Esophagus (tissue), 2 donors: ENCODE measurements around the gene UNC80. TPM values are rescaled to one million over a fixed set of nuclear protein-coding genes. Genes with fewer than 3 reads are reported as not detected.
A peak's percentile ranks its signal among the peaks of the same experiment; 100 is the strongest.

Experiments
- H3K27ac ChIP-seq, 2 donors: one replicate each; pipeline ENCODE4 v1.5.1; 2013; ENCODE audit warnings: low read depth in 2 of 2, mild to moderate bottlenecking in 2 of 2, inconsistent platforms in 1 of 2, low read length in 1 of 2, moderate library complexity in 1 of 2
- H3K27me3 ChIP-seq, 2 donors: one replicate each; pipeline ENCODE4 v1.6.1; 2013; ENCODE audit warnings: low read length in 2 of 2, control low read depth in 1 of 2, mild to moderate bottlenecking in 1 of 2; ENCODE audit not compliant: insufficient read depth in 2 of 2, control insufficient read depth in 1 of 2
- H3K36me3 ChIP-seq, 2 donors: one replicate each; pipeline ENCODE4 v1.6.1; 2013; ENCODE audit warnings: low read length in 1 of 2; ENCODE audit not compliant: control insufficient read depth in 2 of 2, insufficient read depth in 2 of 2
- H3K4me1 ChIP-seq, 2 donors: one replicate each; pipeline ENCODE4 v1.6.1; 2013; ENCODE audit warnings: low read length in 1 of 2; ENCODE audit not compliant: control insufficient read depth in 2 of 2, insufficient read depth in 2 of 2
- H3K4me3 ChIP-seq, 2 donors: one replicate each; pipeline ENCODE4 v1.5.1; 2013; ENCODE audit warnings: low read length in 2 of 2, mild to moderate bottlenecking in 2 of 2, low read depth in 1 of 2, moderate library complexity in 1 of 2
- H3K9me3 ChIP-seq, 2 donors: one replicate each; pipeline ENCODE4 v1.6.1; 2013; ENCODE audit warnings: mild to moderate bottlenecking in 2 of 2, low read depth in 1 of 2, low read length in 1 of 2, moderate library complexity in 1 of 2; ENCODE audit not compliant: control insufficient read depth in 2 of 2, insufficient read depth in 1 of 2
- WGBS, 2 donors: extraction: QIAGEN DNeasy Blood & Tissue Kit; methylation state at CpG; one replicate each; pipeline ENCODE4 v1.1.7; 2013; 5-methylcytosine and 5-hydroxymethylcytosine counted together
- polyA plus RNA-seq, 2 donors: library from polyadenylated mRNA; stranded (reverse); fragments of 200-250 nt; gene quantifications; one replicate each; pipeline ENCODE4 v1.2.3, GENCODE V29; 2013
- donor health status: healthy with polysubstance abuse.
- donor health status: Bipolar disorder and iron deficiency.

Gene UNC80
- polyA plus RNA-seq, 2 donors = under 0.01 to 0.02 TPM

DNA sequence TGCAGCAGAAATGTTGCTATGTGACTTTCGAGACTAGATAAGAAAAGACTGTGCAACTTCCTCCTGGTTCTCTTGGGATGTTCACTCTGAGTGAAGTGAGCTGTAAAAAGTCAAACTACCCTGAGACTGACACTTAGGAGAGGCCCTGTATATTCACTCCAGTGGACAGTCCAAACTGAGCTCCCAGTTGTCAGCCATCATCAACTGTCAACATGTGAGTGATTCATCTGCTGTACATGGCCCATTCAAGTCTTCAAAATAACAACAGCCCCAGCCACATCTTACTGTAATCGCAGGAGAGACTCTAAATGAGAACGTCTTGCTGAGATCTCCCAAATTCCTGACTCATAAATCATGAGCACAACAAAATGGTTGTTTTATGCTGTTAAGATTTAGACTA is 8.5 kb upstream of the UNC80 start:
- H3K27me3 ChIP-seq = no peaks in the 10 kb centered on the region
- no peaks in the 10 kb centered on the region for H3K4me1 ChIP-seq
- 66% methylated on average over 3 of the region's 3 CpGs for WGBS, 2 donors
- no peaks in the 10 kb centered on the region for H3K36me3 ChIP-seq
- H3K9me3 ChIP-seq = no peaks in the 10 kb centered on the region
- H3K27ac ChIP-seq = no peak overlapping the region
- H3K4me3 ChIP-seq = no peak overlapping the region

- Histone ChIP-seq H3K4me1 (peaks cover 3% of the 10 kb centered on the region in 2 donors), H3K4me3 (no peak overlapping the region), H3K27ac (no peak overlapping the region), H3K36me3 (no peaks in the 10 kb centered on the region), H3K9me3 (no peaks in the 10 kb centered on the region), H3K27me3 (peaks cover 0 to 2% of the 10 kb centered on the region in 2 donors)
- WGBS, 2 donors = 76 to 86% methylated on average over 1 of the region's 1 CpG
Measured at GRCh38 chr2:209766613-209767012, 5.0 kb upstream of the UNC80 start.

- 55 to 65% methylated on average over 2 of the region's 2 CpGs for WGBS, 2 donors
- Histone ChIP-seq H3K9me3 (no peaks in the 10 kb centered on the region), H3K27ac (no peak overlapping the region), H3K4me1 (peaks cover 3 to 6% of the 10 kb centered on the region in 2 donors), H3K36me3 (no peaks in the 10 kb centered on the region), H3K4me3 (no peak overlapping the region), H3K27me3 (peaks cover 0 to 2% of the 10 kb centered on the region in 2 donors)
Measured at GRCh38 chr2:209767316-209767715, 4.3 kb upstream of the UNC80 start.

GRCh38 chr2:209768557-209768956 is 3.1 kb upstream of the UNC80 start:
- H3K36me3 ChIP-seq = no peaks in the 10 kb centered on the region
- H3K4me3 ChIP-seq = no peak overlapping the region
- peaks cover 3 to 6% of the 10 kb centered on the region in 2 donors for H3K4me1 ChIP-seq
- H3K27me3 ChIP-seq = peaks cover 0 to 2% of the 10 kb centered on the region in 2 donors
- H3K27ac ChIP-seq = no peak overlapping the region
- no peaks in the 10 kb centered on the region for H3K9me3 ChIP-seq

- Histone ChIP-seq H3K4me3 (no peak overlapping the region), H3K4me1 (peaks cover 3 to 6% of the 10 kb centered on the region in 2 donors), H3K36me3 (no peaks in the 10 kb centered on the region), H3K27me3 (peaks cover 0 to 2% of the 10 kb centered on the region in 2 donors), H3K27ac (no peak overlapping the region), H3K9me3 (no peaks in the 10 kb centered on the region)
- 15 to 16% methylated on average over 8 of the region's 8 CpGs for WGBS, 2 donors
Measured at GRCh38 chr2:209772290-209772685, 656 bp downstream of the UNC80 start.

DNA sequence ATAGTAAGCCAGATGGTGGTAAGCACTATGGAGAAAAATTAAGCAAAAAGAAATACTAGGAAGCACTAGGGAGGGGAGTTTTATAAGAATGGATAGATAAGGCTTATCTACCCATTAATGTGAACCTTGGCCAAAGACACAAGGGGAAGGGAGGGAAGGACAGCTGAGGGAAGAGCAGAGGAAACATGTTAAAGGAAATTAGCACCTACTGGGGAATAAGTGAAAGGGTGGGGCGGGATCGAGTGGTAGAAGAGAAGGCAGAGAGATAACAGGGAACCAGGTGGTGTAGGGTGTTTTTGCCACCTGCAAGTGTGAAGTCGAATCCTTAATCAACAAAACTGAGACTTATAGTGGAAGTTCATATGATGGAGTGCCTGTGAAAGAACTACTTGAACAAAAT is 1.7 kb downstream of the UNC80 start:
- 17 to 21% methylated on average over 3 of the region's 3 CpGs for WGBS, 2 donors
- Histone ChIP-seq H3K4me1 (peaks cover 3 to 6% of the 10 kb centered on the region in 2 donors), H3K27me3 (peaks cover 0 to 2% of the 10 kb centered on the region in 2 donors), H3K4me3 (no peak overlapping the region), H3K27ac (no peak overlapping the region), H3K9me3 (no peaks in the 10 kb centered on the region), H3K36me3 (no peaks in the 10 kb centered on the region)

GRCh38 chr2:209787416-209787815 is 15.8 kb downstream of the UNC80 start:
- 88 to 89% methylated on average over 5 of the region's 5 CpGs for WGBS, 2 donors
- no peaks in the 10 kb centered on the region for H3K27me3 ChIP-seq
- no peaks in the 10 kb centered on the region for H3K4me1 ChIP-seq
- H3K4me3 ChIP-seq = no peak overlapping the region
- no peaks in the 10 kb centered on the region for H3K36me3 ChIP-seq
- no peaks in the 10 kb centered on the region for H3K9me3 ChIP-seq
- no peak overlapping the region for H3K27ac ChIP-seq

- H3K27me3 ChIP-seq = no peaks in the 10 kb centered on the region
- no peaks in the 10 kb centered on the region for H3K4me1 ChIP-seq
- H3K9me3 ChIP-seq = no peaks in the 10 kb centered on the region
- H3K4me3 ChIP-seq = no peak overlapping the region
- H3K36me3 ChIP-seq = no peaks in the 10 kb centered on the region
- WGBS, 2 donors = 46 to 49% methylated on average over 1 of the region's 1 CpG
- H3K27ac ChIP-seq = no peak overlapping the region
Measured at GRCh38 chr2:209788925-209789324, 17.3 kb downstream of the UNC80 start.

- Histone ChIP-seq H3K4me1 (no peaks in the 10 kb centered on the region), H3K36me3 (no peaks in the 10 kb centered on the region), H3K9me3 (no peaks in the 10 kb centered on the region), H3K27me3 (no peaks in the 10 kb centered on the region), H3K27ac (no peak overlapping the region), H3K4me3 (peak overlapping the region in 1 of 2 donors; percentile 7)
- WGBS, 2 donors = 46 to 54% methylated on average over 6 of the region's 6 CpGs
Measured at GRCh38 chr2:209790066-209790728, 18.6 kb downstream of the UNC80 start.

- no peaks in the 10 kb centered on the region for H3K27me3 ChIP-seq
- no peaks in the 10 kb centered on the region for H3K9me3 ChIP-seq
- H3K4me1 ChIP-seq = no peaks in the 10 kb centered on the region
- no peaks in the 10 kb centered on the region for H3K36me3 ChIP-seq
- H3K27ac ChIP-seq = no peak overlapping the region
- WGBS, 2 donors = 84 to 85% methylated on average over 3 of the region's 3 CpGs
- no peak overlapping the region for H3K4me3 ChIP-seq
Measured at GRCh38 chr2:209791151-209791550, 19.5 kb downstream of the UNC80 start.
